Natural killer cell (primary cell): ENCODE data around the gene SLC9A1. TPM values are rescaled to one million over a fixed set of nuclear protein-coding genes. Genes with fewer than 3 reads are reported as not detected.

Source experiments
- ATAC-seq, 3 donors: fragments of 150-1000 bp in 2 of 3; fragments of 200-7000 bp in 1 of 3; cut with Tn5 transposase; 1 replicate in 1 of 3; 2 replicates in 2 of 3; pipeline ENCODE4 v1.10.0; 2021; ENCODE audit warnings: mild to moderate bottlenecking in 2 of 3, moderate library complexity in 2 of 3
- DNase-seq, 2 donors: peaks; one replicate each; pipeline versions ENCODE4 v3.0.0 to v3.0.0-alpha.2; 2013 to 2021; ENCODE audit warnings: mixed read lengths in 1 of 2
- H3K27ac ChIP-seq: one replicate; pipeline ENCODE4 v1.5.1; 2013; ENCODE audit warnings: mild to moderate bottlenecking, low read length
- H3K27me3 ChIP-seq: one replicate; pipeline ENCODE4 v1.6.1; 2013; ENCODE audit warnings: low read length; ENCODE audit not compliant: control insufficient read depth, insufficient read depth
- H3K36me3 ChIP-seq: one replicate; pipeline ENCODE4 v1.6.1; 2013; ENCODE audit warnings: low read length; ENCODE audit not compliant: control insufficient read depth, insufficient read depth
- H3K4me1 ChIP-seq: one replicate; pipeline ENCODE4 v1.6.1; 2013; ENCODE audit warnings: low read length; ENCODE audit not compliant: control insufficient read depth, insufficient read depth
- H3K4me3 ChIP-seq: one replicate; pipeline ENCODE4 v1.5.1; 2013; ENCODE audit warnings: low read length
- H3K9me3 ChIP-seq: one replicate; pipeline ENCODE4 v1.6.1; 2013; ENCODE audit warnings: low read length; ENCODE audit not compliant: control insufficient read depth, insufficient read depth
- H3K27ac Mint-ChIP-seq, 2 donors: one replicate each; pipeline ENCODE4 v1.8.0; 2022; ENCODE audit warnings: mild to moderate bottlenecking in 2 of 2, mixed read lengths in 2 of 2, moderate library complexity in 1 of 2
- H3K27me3 Mint-ChIP-seq, 2 donors: one replicate each; pipeline ENCODE4 v1.8.0; 2022; ENCODE audit warnings: low read depth in 2 of 2, mixed read lengths in 2 of 2
- H3K36me3 Mint-ChIP-seq: one replicate; pipeline ENCODE4 v1.8.0; 2022; ENCODE audit warnings: mixed read lengths
- H3K4me1 Mint-ChIP-seq, 2 donors: one replicate each; pipeline ENCODE4 v1.8.0; 2022; ENCODE audit warnings: mixed read lengths in 2 of 2
- H3K4me3 Mint-ChIP-seq: one replicate; pipeline ENCODE4 v1.8.0; 2022; ENCODE audit warnings: mild to moderate bottlenecking, moderate library complexity, mixed read lengths
- H3K9me3 Mint-ChIP-seq, 2 donors: one replicate each; pipeline ENCODE4 v1.8.0; 2022; ENCODE audit warnings: mixed read lengths in 2 of 2
- WGBS: methylation state at CpG from one replicate; pipeline ENCODE4 v1.1.7; 2013; ENCODE audit warnings: missing lambda C conversion rate; ENCODE audit not compliant: insufficient coverage; 5-methylcytosine and 5-hydroxymethylcytosine counted together
- intact Hi-C: fragments of 100-400 bp; cut with micrococcal nuclease; formaldehyde crosslinking; loops from one replicate; pipeline ENCODE4 v1.14.2; 2022
- total RNA-seq, 4 donors: library from RNA; stranded (reverse); fragments of 120-200 nt in 1 of 4; gene quantifications; one replicate each; pipeline versions ENCODE4 v1.2.3 to v1.2.4, GENCODE V29; 2013 to 2022
- TF ChIP-seq, protein P1 (sequence below): fragments of 200-600 bp; IDR thresholded peaks from one replicate; pipeline ENCODE4 v1.8.0; 2022; ENCODE audit warnings: antibody characterized with exemption

SLC9A1 gene
- total RNA-seq, 3 donors from 2014 or later (not counting 1 experiment from before 2014, with no cell fraction given): 26.5 to 37.4 (median 29.4) TPM

- Mint-ChIP-seq H3K4me3 (no peak overlapping the region), H3K27ac (no peak overlapping the region), H3K36me3 (no peaks in the 10 kb centered on the region), H3K27me3 (peaks cover 3 to 5% of the 10 kb centered on the region in 2 donors), H3K4me1 (no peaks in the 10 kb centered on the region), H3K9me3 (no peaks in the 10 kb centered on the region)
- Histone ChIP-seq H3K4me1 (no peaks in the 10 kb centered on the region), H3K36me3 (no peaks in the 10 kb centered on the region), H3K27me3 (no peaks in the 10 kb centered on the region), H3K9me3 (no peaks in the 10 kb centered on the region), H3K27ac (no peak overlapping the region), H3K4me3 (no peak overlapping the region)
- 93% methylated on average over 5 of the region's 5 CpGs for WGBS
- intact Hi-C loops: no loop called here
- ATAC-seq: no peak
- DNase-seq: no peak
- TF ChIP-seq, protein P1, sequence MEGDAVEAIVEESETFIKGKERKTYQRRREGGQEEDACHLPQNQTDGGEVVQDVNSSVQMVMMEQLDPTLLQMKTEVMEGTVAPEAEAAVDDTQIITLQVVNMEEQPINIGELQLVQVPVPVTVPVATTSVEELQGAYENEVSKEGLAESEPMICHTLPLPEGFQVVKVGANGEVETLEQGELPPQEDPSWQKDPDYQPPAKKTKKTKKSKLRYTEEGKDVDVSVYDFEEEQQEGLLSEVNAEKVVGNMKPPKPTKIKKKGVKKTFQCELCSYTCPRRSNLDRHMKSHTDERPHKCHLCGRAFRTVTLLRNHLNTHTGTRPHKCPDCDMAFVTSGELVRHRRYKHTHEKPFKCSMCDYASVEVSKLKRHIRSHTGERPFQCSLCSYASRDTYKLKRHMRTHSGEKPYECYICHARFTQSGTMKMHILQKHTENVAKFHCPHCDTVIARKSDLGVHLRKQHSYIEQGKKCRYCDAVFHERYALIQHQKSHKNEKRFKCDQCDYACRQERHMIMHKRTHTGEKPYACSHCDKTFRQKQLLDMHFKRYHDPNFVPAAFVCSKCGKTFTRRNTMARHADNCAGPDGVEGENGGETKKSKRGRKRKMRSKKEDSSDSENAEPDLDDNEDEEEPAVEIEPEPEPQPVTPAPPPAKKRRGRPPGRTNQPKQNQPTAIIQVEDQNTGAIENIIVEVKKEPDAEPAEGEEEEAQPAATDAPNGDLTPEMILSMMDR: no peak
These were observed 88.8 kb downstream of the SLC9A1 start for GRCh38 chr1:27065999-27066630.

DNA sequence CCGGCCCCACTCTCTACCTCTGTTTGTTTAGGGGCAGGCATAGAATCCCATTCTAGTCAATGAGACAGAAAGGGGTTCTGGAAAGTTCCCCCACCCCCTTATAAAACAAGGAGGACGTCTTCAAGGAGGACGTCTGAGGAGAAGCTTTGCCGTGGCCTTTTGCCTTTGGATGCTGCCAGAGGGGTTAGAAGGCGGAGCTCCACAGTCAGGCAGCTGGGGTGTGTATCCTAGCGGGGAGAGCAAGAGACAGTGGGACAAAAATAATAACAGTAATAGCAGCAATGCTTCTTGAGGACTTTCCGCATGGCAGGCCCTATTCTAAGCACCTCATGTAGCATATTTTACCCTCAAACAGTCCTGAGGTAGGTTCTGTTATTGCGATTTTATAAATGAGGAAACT is 94.0 kb downstream of the SLC9A1 start:
- TF ChIP-seq, protein P1: no peak
- no peak overlapping the region for H3K27ac ChIP-seq
- Mint-ChIP-seq H3K27me3 (peaks cover 0 to 2% of the 10 kb centered on the region in 2 donors), H3K36me3 (no peaks in the 10 kb centered on the region), H3K4me3 (no peak overlapping the region), H3K9me3 (no peaks in the 10 kb centered on the region), H3K27ac (no peak overlapping the region), H3K4me1 (no peaks in the 10 kb centered on the region)
- H3K36me3 ChIP-seq: no peaks in the 10 kb centered on the region
- no peaks in the 10 kb centered on the region for H3K4me1 ChIP-seq
- no peaks in the 10 kb centered on the region for H3K27me3 ChIP-seq
- ATAC-seq: no peak
- no peak overlapping the region for H3K4me3 ChIP-seq
- no peaks in the 10 kb centered on the region for H3K9me3 ChIP-seq
- WGBS: 83% methylated on average over 7 of the region's 8 CpGs
- DNase-seq: no peak
- intact Hi-C loops: no loop called here

DNA sequence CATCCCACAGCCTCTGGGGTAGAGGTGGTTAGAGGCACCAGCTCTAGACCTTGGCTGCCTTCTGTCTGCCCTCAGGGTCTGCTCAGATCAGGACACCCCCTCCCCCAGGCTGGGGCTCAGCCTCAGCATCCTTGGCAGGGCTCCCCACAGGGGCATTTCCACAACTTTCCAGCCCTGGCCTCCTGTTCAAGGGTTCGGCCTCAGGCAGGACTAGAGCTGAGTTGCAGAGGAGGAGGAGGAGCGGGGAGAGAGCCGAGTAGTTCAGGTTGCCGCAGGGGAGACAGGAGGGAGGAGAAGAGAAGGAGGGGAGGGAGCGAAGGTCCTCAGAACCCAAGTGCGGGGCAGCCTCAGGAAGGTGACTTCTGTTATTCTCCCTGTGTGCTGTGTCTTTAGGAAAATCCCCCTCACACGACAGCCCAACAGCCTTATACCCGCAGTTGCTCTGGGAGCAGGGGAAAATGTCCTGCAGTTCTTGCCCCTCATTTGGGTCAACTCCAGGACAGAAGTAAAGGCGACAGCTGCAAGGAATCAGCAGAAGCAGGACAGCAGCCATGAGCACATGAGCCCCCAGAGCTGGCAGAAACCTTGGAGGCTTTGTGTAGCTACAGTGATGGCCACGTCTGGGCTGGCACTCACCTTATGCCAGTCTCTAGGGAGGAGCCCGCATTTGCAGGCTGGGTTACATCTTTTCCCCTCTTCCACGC is 95.8 kb downstream of the SLC9A1 start:
- no peak overlapping the region for H3K4me3 ChIP-seq
- intact Hi-C loops: no loop called here
- no peaks in the 10 kb centered on the region for H3K36me3 Mint-ChIP-seq

More for the DNA sequence above, 95.8 kb downstream of the SLC9A1 start:
- H3K9me3 ChIP-seq: no peaks in the 10 kb centered on the region
- H3K27ac Mint-ChIP-seq: no peak overlapping the region
- no peaks in the 10 kb centered on the region for H3K27me3 ChIP-seq
- H3K27me3 Mint-ChIP-seq: peaks cover 0 to 2% of the 10 kb centered on the region in 2 donors
- no peaks in the 10 kb centered on the region for H3K36me3 ChIP-seq
- H3K9me3 Mint-ChIP-seq: no peaks in the 10 kb centered on the region
- DNase-seq: no peak
- 89% methylated on average over 12 of the region's 12 CpGs for WGBS
- ATAC-seq: no peak
- TF ChIP-seq, protein P1: no peak
- no peak overlapping the region for H3K27ac ChIP-seq
- no peak overlapping the region for H3K4me3 Mint-ChIP-seq
- H3K4me1 ChIP-seq: no peaks in the 10 kb centered on the region
- no peaks in the 10 kb centered on the region for H3K4me1 Mint-ChIP-seq
